Myocyte (in vitro differentiated cells): Measurements from ENCODE around the gene KDM8. TPM values are rescaled to one million over a fixed set of nuclear protein-coding genes. Genes with fewer than 3 reads are reported as not detected.

Experiments used
- DNase-seq: peaks from one replicate; pipeline ENCODE4 v3.0.0-alpha.2; 2012; ENCODE audit warnings: low read depth
- total RNA-seq: library from RNA; depleted of rRNA; stranded (reverse); fragments of >200 nt; gene quantifications from 2 replicates; pipeline ENCODE4 v1.2.3, GENCODE V29; 2014

The KDM8 gene
- total RNA-seq, 1 donor from 2014 or later, result 4.3 TPM

DNA sequence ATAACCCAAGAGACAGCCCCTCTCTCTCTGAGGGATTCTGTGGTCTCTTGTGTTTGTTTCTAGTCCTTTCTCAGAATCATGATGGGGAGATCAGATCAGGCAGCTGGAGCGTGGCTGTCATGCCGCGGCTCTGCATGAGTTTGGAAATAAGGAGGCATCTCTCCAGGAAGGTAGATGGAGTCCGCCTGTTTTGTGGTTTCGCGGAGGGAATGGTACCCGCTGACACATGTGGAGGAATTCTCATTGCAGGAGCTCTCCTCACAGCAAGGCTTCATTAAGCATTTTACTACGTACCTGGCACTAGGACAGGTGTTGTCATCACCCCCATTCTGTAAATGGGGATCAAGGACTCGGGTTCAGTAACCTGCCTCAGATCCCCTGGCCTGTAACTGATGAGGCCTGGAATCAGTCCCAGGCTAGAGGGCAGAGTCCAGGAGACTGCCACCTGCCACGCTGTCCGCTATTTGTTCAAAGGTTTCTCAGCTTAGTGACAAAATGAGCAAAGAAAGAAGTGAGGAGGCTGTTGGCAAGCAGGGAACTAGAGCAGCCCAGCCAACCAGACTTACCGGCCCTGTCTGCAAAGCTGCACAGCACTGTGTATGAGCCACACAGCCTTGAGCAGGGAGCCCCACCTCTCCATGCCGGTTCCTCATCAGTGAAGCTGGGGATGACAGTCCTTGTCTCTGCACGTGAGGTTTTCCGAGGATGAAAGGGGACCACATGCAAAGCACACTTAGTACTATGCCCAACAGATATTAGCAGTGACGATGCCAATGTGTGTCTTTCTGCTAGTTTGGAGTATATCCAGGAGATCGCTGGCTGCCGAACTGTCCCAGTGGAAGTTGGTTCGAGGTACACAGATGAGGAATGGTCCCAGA is 11.0 kb downstream of the KDM8 start:
- DNase-seq, result no peak

DNA sequence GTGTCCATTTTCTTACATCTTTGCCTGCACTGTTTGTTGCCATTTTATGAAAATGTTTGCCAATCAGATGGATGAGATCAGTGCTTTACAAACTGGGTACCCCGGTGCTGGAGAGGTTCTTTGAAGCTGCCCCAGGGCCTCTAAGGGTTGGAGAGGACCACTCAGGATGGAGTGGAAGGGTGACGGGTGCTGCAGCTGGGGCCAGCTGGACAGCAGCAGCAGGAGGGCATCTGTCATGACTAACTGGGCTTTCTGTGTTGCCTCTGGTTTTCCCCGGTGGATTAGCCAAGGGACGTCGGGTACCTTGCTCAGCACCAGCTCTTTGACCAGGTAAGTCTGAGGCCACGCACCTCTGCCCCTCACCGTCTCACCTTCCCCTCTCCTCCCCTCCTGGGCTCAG is 12.3 kb downstream of the KDM8 start:
- no peak for DNase-seq

DNA sequence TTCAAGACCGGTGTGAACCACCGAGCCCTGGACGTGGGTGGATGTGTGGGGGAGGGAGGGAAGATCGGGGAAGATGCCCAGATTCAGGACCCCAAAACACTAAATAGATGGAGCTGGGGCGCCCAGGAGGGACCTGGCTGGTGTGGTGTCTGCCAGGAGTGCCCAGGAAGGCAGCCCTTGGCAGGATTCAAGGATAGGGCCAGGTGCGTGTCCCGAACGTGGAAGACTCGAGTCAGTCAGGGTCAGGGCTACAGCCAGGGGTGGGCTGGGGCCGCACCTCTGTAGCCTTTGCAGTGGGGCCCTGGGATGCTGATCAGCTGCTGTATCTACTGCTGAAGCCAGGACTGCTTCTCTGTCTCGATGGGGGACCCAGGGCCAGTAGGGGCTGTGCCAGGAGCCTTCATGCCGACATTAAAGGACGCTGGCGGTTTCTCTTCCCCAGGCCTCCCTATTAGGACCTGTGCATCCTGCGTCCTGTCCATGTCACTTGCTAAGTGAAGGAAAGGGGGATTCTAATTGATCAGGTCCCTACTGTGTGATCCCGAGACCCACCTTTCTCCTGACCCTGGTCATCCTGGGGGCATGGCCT is 13.1 kb downstream of the KDM8 start:
- no peak for DNase-seq

DNA sequence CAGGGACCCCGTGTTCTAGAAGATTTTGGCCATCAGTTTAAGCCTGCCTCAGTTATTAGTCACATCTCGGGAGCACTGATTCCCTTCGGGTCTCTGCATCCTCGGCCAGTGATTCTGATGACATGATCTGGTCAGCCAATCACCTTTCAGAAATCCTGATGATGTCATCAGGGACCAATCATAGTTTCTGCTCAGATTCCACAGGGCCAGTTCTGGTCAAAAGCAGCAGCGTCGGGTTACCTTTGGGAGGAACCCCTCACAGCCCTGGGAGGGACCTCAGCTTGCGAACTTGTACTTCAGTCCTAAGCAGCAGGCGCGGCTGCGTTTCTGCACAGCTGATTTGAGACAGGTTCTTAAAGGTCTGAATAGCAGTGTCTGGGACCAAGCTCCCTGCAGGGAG is 13.9 kb downstream of the KDM8 start:
- peak; percentile 83 for DNase-seq

DNA sequence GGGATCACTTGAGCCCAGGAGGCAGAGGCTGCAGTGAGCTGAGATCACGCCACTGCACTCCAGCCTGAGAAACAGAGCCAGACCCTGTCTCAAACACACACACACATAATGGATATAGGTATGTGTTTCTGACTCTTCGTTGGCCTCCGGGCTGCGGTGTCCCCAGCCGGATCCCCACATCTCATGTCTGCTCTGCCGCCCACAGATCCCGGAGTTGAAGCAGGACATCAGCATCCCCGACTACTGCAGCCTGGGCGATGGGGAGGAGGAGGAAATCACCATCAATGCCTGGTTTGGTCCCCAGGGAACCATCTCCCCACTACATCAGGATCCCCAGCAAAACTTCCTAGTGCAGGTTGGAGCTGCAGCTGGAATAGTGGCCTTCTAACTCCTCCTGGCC is 15.4 kb downstream of the KDM8 start:
- no peak for DNase-seq

DNA sequence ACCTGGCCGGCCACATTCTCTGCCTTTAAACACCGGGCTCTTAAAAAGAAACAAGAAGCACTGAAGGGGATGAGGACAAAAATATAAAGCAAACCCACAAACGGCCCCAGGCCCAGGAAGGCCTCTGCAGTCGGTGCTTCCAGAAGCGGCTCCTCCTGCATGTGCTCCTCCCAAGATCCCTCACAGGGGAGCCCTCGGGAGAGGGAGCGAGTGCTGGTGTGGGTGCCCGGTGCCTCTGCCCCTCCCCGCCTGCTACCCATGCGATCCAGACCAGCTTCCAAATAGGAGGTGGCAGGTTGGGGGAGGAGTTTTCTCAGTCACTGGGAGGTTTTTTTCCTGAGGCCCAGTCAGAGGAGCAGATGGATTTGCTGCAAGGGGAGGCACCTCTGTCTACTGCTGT is 15.8 kb downstream of the KDM8 start:
- DNase-seq, result no peak

DNA sequence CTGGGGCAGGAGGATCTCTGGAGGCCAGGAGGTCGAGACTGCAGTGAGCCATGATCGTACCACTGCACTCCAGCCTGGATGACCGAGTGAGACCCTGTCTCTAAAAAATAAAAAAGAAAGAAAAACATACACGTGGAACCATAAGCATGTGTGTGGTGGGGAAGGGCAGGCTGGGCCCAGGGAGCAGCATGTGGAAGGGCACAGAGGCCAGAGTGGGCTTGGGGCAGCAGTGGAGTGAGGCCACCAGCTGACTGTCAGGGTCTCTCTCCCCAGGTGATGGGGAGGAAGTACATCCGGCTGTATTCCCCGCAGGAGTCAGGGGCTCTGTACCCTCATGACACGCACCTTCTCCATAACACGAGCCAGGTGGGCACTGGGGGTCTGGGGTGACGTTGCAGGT is 16.8 kb downstream of the KDM8 start:
- DNase-seq, result no peak

DNA sequence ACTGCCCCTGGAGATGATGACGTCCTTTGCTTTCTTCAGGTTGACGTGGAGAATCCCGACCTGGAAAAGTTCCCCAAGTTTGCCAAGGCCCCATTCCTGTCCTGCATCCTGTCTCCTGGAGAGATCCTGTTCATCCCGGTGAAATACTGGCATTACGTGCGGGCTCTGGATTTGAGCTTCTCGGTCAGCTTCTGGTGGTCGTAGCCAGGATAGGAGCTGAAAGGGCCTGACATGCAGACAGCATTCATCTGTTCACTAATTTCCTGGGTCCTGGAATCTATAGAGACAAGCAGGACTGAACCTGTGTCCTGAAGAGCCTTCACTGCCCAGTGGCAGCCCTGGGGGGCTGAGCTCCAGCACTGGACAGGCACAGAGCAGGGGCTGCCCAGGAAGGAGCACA is 17.2 kb downstream of the KDM8 start:
- DNase-seq, result no peak

DNA sequence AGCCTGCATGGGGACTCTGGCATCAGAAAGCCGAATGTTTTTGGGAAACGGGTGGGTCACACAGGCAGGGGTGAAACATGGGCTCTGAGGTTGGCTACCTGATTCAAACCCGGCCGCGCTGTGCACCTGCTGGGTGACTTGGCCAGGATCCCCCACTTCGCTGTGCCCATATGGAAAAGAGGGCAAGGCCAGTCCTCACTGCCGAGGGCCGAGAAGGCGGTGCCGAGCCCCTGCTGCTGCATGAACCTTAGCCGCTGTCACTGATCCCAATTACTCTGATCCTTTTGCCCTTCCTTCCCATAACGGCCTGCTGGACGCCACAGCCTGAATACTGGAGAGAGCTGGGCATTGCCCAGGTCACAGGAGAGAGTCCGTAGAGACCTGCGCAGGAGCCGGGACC is 17.7 kb downstream of the KDM8 start:
- DNase-seq, result no peak

DNA sequence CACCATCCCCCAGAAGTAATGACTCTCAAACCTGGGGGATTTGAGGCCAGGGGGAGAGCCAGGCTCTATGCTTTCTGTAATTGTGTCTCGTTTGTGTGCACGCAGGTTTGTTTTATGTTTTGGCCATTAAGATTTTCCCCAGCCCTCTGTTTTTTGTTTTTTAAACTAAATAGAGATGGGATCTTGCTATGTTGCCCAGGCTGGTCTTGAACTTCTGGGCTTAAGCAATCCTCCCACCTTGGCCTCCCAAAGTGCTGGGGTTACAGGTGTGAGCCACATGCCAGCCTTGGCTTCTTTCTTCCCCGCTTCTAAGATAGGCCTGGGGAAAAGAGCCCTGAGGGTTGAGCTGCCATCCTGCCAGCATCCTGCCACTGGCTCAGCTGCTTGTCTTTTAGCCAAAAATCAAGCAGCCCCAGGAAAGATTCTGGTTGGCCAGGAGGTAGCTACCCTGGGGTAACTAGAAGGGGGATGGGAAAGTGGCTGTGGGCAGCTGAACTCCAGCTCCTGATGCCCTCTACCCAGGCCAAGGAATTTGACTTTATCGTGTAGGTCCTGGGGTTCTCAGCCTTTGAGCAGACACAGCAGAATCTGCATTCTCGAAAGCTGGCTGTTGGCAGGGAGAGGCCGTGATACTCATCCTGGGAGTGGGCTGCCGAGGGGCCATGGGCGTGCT is 18.4 kb downstream of the KDM8 start:
- peak; percentile 79 for DNase-seq

DNA sequence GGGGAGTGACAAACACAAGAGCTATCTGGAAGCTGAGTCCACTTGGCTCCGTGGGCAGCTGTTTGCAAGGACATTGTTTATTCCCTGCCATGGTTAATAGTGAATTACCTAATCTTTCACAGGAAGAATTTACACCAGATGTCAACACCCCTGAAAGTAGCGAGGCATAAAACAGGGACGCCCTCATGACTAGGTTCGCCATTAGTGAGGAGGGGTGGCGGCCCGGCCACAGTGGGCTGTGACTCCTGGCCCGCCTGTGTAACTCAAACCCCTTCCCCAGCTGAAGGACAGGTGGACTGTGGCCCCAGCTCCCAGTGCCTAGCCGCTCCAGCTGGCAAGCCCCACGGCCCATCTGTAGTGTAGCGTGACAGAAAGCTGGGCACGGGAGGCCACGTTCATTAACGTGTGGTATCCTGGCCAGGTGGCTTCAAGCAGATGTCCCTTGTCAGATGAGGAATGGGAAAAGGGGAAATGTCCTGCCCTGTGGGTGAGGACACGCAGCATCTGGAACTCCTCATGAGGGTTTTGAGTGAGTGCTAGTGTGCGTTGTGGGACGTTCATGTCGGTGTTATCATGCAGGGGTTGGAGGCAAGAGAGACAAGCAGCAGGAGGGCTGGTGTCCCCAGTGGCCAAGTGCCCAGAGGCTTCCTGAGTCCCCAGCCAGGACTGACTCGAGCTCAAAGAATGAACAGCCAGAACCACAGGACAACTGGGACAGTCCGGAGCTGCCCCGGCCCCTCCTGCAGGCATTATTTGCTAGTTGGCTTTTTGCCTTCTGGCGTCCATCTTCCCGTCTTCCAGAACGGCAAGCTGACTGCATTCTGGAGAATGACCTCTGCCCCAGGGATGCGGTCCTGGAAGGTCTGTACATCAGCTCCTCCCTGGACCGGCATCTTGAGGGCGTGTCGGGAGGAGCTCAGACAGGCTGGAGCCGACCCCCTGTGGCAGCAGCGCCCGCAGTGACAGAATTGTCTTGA is 19.2 kb downstream of the KDM8 start:
- DNase-seq, result peak; percentile 98

DNA sequence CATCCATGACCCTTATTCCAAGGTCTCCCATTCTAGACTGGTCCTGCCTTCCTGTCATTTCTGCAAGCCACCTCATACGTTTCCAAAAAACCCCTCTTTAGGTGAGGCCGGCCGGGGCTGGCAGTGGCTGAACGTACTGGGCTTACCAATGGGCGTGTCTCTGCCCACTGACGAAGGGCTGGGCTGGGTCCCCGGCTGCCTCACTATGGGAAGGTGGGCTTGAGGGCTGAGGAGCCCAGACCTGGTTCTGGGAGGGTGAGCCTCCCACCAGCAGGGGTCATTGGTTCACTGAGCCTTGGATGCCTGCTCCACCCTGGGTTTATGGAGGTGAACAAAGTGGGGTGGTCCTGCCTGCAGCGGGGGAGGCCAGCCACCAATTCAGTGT is 19.9 kb downstream of the KDM8 start:
- DNase-seq, result no peak

DNA sequence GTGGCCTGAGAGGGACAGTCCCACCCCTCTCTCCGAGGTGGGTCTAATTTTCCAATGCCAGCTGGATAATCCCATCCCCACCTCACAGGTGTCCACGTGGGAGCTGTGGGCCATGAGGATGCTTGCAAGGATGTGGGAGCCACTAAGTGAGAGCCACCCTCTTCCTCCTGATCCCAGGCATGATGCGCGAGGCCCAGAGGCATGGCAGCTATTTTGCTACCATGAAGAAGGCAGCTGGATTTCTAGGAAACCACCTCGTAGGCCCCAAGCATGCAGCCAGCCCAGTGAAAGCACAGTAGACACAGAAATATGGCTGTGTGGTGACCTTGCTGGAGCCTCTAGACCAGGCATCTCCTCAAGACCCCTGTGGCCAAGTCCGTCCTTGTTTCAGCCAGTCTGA is 20.4 kb downstream of the KDM8 start:
- DNase-seq, result peak; percentile 59

DNA sequence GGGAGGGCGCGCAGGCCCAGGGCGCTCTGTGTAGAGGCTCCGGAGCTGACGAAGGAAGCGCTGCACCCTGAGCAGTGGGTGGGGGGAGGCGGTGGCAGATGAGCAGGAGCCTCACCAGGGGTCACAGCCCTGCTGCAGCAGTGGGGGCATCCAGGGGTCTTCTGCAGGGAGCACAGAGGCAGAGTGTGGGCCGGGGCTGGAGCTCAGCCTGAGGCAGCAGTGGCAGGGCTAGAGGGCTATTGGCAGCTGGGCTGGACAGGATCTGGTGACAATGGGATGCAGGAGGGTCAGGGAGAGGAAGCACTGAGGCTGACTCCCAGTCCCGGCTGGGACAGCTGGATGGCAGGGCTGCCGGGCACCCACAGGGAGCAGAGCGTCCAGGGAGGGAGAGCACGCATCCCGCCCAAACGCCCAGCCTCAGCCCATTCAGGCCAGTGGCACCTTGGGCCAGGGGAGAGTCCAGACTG is 21.0 kb downstream of the KDM8 start:
- DNase-seq, result peak; percentile 53

DNA sequence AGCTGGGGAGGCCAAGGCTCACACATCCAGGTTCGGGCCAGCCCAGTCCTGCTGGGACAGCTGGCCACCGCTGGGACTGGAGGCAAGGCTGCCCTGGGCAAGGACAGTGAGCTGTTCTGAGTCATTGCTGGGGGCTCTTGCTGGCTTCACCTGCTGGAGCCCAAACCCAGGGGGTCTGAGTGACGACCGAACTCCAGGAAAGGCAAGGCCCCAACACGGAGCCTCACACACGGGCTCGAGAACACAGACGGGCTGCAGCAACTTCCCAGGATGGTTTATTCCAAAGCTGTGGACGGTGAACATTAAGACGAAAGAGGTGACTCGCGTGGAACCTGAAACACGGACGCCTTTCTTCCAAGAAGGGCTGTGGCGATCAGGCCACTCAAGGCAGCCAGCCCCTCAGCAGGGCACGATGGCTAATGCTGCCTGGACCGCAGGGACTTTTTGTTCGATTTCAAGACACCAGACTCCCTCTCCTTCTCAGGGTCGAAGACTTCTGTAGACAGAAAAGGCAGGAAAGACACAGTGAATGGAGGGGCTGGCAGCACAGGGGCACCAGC is 21.5 kb downstream of the KDM8 start:
- no peak for DNase-seq

DNA sequence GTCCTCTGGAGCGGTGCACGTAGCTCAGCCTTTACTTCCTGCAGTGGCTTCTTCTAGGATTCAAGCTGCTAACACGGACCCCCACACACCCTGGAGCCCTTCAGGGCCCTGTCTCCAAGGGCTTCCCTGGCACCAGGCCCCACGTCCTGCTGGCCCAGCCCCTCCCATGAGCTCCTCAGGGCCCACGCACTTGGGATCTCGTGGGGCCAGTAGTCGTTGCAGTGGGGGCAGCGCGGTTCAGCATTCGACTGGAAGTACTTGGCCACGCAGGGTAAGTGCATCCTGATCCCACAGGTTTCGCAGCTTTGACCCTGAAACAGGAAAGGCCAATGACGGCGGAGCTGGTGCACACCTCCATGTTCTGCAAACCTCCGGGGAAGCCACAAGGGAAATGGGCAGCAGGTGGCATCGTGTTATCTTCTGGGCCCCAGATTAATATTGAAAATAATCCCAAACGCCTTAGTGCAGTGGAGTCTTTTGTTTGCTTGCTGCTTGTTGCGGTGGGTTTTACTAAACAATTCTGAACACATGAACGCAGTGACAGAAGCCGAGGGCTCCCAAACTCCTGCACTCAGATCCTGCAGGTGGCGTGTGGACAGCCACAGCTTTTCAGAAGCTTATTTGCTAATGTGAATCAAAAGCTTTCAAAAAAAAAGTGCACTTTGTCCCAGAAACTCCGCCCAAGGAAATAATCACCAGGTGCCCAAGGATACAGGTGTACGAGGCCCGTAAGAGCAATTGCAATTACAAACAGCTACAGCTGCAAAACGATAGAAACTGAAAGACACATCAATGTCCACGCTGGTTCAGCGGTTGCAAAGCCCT is 22.4 kb downstream of the KDM8 start:
- DNase-seq, result no peak

DNA sequence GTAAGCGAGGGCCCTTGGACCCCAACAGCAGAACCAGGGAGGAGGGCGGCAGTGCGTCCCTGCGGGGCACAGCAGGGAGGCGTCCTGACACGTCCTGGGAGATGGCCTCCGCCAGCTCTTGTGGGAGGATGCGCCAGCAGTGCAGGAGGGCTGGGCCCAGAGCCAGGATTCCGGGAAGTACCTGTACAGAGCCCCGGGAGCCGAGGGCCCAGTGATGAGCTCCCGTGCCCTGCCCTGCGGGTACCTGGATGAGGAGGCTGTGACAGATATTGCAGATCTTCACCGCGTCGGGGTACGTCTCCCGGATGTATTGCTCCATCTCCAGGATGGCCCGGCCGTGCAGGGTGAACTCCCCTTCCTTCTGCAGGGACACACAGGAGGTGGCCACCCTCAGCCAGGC is 23.1 kb downstream of the KDM8 start:
- DNase-seq, result no peak

DNA sequence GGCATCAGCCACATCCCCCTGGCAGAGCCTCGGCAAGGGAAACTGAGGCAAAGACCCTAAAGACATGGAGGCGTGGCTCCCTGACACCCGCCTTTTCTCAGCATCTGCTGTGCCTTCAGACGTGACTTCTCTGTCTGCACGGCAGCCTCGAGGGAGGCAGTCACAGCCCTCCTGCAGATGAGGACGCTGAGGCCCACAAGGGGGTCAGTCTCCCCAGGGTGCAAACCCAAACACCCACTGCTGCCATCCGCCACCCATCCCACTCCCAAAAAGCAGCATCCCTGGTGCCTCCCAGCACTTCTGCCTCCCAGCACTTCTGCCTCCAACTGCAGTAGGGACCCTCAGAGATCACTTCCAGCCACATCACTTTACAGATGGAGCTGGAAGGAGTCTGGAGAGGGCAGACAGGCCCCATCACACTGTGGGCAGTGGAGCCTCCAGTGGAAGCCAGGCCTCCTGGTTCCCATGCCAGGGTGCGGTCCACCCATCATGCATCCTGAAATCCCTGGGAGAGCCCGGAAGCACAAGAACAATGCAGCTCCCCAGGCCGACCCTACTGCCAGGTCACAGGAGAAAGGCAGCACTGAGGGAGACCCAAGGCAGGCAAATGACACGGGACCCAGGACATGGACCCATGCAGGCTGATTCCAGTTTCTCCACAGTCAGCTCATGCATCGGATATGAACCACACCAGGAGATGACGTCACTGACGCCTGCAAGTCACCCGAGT is 23.8 kb downstream of the KDM8 start:
- no peak for DNase-seq

DNA sequence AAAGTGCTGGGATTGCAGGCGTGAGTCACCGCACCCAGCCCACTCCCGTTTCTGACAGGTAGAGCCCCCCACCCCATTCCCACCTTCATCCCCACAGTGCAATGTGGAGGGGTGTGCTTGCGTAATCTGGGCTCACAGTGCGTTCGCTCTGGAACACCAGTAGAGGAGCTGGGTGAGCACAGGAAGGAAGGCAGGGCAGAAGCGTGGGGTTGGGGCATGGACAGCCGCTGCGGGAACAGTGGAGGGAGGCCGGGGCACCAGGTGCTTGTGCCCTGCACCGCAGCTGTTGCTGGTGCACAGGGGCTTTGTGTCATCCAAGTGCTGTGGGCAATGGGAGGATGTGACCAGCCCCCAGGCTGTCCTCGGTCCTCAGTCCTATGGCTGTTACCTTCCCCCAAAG is 24.7 kb downstream of the KDM8 start:
- peak; percentile 80 for DNase-seq
